Left renal cortex interstitium (tissue), 4 donors: Measurements from ENCODE around the gene TRPM3. TPM values are rescaled to one million over a fixed set of nuclear protein-coding genes. Genes with fewer than 3 reads are reported as not detected.

Source experiments
- DNase-seq, 4 donors: peaks; one replicate each; pipeline ENCODE4 v3.0.0-alpha.2; 2013; ENCODE audit warnings: low read depth in 4 of 4, low spot score in 2 of 4, missing footprints in 1 of 4
- polyA plus RNA-seq, 4 donors: library from polyadenylated mRNA; unstranded; fragments of 120-200 nt; gene quantifications; one replicate each; pipeline ENCODE4 v1.2.1, GENCODE V29; 2013; ENCODE audit not compliant: insufficient read length in 4 of 4

TRPM3 gene
- polyA plus RNA-seq, 4 donors, result 12.1 to 17.6 (median 15.1) TPM

DNA sequence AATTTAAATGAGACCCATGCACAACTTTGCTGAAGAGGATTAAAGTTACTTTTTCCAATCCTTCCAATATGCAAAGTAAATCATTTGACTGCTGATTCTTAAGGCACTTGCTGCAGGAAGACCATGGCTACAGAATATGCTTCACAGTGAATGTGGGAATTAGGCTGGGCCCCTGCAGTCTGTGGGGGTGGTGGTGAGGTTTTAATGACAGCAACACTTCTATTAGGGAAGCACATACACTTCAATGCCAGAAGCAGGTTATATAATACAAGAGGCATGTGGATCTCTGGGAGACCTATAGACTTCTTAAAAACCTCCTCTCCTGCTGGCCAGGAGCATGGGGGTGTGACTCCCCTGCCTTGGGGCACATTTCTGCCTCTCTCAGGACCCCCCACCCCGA, 582.4 kb downstream of the TRPM3 start:
- DNase-seq, result no peak

DNA sequence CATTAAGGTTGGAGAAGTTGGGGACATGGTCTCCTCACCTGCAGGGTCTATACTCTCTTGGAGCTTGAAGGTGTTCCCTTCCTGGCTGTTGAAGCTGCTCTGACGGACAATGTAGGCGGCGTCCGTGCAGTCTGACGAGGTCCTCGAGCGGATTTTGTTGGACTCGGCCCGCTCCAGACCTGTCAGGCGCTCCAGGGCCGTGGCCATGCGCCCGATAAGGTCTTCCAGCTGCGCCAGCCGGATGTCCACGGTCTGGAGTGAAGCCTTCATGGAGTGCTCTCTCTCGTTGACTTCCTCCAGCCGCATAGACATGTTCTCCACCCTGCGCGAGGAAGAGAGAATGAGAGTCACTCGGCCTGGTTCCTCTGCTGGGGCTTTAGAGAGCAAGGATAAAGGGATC, 584.3 kb downstream of the TRPM3 start:
- DNase-seq, result no peak

DNA sequence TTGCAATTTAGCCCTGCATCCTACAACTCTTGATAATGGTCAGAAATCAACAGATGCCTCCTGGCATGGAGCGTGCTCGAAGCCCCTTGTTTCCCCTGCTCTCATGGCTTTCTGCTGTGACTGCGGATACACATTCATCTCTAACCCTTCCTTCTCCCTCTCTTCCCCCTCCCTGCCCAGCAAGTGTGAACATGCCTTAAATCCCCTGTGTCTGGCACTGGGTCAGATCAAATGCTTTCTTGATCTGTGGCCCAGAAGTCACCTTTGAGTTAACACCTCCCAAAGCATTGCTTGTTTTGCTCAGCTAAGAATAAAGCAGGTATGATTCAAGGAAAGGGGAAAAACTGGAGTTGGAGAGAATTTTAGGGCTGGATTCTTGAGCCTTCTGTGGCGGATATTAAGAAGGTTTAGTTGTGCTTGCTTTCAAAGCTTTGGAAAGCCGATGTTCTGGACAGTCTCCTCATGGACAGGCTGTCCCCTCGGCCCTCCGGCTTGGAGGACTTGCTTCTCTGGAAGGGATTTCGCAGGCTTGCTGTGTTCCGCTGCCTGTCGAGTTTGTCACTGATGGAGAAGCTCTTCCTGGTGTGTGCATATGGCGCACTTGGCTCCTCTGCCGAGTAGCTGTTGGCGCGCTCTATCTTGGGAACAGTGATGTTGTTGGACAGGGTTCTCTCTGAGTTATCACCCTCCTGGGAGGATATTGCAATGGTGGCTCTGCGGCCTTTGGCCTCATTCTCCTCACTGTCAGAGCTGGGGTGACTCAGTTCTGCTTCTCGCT, 585.7 kb downstream of the TRPM3 start:
- no peak for DNase-seq

DNA sequence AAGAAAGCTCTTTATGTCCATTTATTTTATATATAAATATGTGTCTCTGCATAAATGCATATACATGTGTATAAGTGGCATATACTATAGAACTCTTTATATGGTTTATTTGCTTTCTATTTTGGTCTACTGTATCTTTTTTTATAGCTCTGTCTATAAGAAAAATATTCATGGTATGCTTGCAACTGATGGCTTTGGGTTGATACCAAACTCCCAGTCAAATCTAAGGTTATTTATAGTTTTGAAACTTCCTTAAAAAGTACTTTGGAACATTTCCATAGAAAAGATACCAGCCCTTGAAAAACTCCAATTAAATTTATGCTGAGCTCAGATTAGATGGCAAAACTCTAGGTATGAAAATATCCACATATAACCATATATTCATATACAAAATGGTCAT, 587.0 kb downstream of the TRPM3 start:
- DNase-seq, result no peak

DNA sequence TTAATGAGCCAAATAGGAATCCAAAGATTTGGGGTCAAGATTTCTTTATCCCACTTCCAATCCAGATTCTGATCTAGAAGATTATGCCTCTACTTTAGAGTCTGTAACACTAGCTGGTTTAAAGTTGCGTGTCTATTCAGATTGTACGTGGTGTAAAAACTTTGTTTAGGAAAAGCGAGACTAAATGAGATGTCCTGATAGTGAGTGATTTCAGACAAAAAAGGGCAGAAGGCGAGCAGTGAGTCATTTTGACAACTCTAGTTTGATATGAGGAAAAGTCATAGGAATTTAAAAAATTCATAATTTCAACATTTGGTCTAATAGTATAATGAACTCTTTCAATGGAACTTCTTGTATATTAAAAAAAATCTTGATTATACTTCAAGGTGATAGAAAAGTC, 587.4 kb downstream of the TRPM3 start:
- no peak for DNase-seq

DNA sequence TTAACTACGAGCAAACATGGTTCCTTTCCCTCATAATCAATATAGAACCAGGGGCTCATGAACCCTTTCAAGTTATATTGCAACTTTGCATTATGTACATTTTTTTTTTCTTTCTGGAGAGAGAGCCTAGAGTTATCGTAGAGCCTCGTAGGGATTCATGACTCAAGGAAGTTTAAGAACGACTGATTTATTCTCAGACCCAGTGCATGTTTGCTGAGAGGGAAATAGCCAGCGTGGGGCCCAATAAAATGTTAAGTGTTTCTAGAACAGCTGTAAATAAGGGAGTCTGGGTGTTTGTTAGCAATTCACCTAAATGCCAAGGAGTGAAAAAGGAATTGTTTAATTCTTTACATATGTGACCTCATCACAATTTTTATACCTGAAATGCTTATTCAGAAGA, 587.9 kb downstream of the TRPM3 start:
- no peak for DNase-seq

DNA sequence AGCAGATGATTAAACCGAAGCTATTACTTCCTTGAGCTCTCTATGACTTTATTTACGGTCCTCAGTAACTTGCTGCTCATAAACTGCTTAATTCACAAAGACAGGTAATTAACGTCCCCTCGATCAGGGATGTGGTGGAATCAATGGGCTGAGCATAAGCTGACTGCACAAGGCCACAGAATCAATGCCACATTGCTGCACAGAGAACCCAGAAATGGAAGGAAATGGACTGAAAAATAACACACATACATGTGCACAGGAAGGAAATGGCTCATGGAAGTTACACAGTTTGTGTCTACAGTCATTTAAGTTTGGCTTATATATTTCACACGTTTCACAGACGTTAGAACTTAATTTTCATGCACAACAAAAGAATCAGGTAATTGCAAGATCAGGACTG, 588.7 kb downstream of the TRPM3 start:
- no peak for DNase-seq

DNA sequence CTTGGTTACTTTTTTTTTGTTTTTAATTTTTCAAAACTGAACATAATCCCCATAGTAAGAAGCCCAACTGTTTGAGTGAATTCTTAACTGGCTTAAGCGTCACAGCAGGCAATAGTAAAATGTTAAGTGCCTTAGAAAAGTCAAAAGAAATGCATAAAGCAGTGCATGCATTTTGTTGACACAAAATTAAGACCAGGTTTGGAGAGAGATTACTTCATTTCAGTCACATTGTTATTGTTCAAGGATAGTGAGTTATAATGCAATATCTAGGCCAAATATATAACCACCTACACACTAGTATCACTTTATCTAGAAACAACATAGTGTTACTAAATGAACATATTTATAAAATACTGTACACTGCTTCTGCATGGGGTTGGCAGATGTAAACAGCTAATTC, 590.1 kb downstream of the TRPM3 start:
- DNase-seq, result no peak

DNA sequence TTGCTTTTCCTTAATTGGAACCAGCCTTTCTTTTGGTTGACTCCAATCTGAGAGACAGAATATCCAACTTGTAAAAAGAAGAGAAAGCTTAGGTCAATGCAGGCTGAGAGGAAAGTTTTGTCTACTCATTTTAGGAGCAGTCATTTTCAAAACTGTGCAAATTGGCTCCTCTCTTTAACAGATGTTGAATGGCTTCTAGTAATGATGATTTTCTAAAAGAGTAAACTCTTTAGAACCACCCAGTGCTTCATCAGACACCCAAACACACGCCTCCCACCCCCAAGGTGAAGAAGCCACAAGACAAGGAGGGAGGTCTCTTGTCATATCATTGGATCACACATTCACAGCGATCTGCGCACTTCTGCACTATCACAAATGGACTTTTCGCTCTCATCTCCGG, 590.7 kb downstream of the TRPM3 start:
- DNase-seq, result no peak

DNA sequence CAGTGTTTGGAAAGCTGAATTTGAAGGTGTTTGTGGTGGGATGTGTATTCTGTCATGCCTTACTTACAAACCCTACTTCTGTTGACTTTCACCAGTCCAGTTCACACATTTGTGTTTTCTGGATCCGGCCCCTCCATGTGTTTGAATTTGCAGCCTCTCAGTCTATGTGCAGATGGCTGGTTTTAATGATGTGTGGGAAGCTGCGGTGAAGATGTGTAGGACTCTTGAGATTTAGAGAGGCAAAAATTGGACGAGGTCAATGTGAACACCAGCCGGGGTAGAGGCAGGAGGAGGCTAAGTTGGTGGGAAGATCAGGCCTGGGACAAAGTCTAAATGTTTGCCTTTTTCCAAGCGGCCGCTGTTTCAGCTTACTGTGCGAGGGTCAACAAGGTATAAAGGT, 591.6 kb downstream of the TRPM3 start:
- DNase-seq, result no peak

DNA sequence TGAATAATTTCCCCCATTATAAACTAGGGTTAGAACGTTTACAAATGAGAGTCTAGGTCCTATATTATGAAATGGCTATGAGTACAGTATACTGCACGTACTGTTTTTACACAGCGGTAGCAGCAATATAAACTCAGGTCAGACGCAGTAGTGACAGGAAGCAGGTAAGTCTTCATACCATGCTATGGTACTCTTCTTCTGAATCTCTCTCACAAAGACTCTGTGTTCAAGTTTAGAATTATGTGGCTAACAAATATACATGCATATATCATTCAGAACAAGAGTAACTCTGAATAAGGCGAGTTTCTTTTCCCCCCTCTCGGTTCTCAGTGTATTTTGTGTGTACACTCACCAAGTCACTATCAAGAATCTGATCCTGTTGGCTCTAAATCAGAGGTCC, 592.0 kb downstream of the TRPM3 start:
- no peak for DNase-seq

DNA sequence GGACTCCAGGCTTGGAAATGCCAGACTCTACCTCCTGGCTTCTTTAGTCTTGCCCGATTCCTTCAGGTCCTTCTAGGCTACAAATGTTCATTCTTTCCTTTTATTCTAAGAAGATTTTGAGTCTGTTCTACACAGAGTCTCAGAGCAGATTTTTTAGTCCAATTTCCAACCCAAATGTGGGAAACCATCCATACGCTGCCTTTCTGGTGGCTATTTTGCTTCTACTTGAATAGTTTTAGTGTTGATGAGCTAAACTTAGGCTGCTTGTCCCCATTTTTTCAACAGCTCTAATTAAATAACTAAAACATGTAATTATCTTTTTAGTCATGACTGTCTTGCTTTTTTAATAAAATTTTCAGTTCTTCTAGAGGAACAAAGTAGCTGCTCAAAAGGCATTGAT, 594.5 kb downstream of the TRPM3 start:
- no peak for DNase-seq

DNA sequence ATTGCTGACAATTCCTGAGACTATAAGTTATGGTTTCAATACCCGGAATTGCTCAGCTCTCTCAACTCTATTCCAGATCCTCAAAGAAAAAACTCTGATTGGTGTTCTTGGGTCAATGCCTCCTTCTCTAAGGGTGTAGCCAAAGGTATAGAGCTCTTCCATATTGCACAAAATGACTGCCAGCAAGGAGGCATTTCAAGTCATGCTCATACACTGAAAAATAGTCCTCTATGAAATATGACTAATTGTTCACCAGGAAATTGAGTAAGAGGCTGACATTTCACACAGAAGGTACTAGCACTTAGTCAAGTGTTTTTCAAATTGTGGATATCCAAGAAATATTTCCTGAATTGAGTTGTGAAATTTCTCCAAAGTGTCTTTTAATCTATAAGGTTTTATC, 595.9 kb downstream of the TRPM3 start:
- no peak for DNase-seq

DNA sequence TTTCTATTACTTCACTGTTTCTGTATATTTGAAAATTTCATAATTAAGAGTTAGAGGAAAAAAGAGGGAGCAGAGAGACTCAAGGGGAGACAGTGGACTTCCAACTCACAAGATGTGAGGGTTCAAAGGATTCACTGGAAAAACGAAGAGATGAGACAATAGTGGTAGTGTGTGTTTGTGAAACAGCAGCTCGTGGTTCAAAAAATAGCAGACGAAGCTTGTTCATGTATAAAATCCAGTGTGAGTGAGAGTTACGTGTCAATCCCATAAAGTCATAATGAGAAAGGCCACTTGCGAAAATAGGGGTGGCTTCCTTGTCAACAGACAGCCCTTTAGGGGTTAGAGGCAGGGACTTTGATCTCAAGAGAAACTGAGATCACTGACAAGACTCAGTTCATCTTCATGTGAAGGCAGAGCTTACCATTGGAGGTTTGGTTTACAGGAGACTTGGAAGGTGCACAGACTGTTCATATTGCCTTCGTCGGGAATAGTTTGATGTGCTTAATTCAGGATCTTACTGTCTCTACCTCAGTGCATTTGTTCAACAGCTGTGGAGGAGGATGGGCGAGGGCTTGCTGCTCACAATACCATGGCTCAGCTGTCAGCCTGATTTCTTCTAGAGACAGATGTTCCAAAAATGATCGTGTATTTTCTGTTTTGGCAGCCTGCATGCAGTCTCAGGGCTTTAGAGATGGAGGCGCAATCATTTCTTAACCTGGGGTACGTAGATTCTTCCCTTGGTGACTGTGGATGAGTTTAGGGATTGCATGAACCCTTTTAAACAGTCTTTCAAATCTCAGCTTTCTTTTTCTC, 601.3 kb downstream of the TRPM3 start:
- no peak for DNase-seq

DNA sequence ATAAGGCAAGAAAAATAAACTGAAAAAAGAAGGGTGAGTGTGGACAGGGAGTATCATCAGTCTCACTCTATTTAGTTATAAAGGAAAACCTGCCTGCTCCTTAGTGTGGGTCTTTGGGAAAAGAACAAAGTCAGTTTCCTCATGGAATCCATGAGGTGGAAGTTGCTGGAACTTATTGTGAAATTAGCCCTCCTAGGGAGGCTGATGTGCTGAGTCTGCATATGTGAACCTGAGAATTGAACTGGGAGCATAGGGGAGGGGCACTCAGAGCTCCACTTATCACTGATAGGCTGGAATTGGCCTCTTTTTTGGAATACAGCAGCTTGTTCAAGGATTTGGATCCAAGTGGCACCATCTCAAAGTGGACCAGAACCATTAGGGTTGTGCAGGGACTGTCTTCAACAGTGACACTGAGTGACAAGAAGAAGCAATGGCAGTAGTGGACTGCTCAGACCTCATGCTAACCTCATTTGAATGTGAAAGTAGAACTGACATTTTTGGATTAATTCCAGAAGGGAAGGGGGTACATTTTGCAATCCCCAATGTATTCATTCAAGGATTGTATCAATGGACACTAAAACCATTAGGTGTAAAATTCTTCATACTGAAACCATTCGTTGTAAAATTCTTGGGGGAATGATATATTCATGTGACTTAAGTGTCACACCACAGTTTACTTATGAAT, 603.4 kb downstream of the TRPM3 start:
- DNase-seq, result no peak

DNA sequence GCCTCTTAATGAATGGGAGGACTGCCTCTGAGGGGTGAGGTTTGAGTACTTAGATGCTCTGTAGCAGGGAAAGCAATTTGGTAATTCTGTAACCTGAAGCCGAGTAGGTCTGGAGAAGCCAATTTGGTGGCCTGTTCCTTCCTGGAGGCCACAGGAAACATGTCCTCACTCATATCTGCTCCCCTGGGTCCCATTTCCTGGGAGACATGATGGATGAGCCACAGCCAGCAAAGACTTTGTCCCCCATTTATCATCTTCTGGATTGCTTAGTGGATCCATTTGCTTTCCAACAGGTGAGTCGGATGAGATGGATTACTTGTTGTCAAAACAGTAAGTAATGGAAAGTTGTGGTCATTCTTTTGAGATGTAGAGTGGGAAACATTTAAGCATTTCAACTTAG, 607.1 kb downstream of the TRPM3 start:
- DNase-seq, result no peak

DNA sequence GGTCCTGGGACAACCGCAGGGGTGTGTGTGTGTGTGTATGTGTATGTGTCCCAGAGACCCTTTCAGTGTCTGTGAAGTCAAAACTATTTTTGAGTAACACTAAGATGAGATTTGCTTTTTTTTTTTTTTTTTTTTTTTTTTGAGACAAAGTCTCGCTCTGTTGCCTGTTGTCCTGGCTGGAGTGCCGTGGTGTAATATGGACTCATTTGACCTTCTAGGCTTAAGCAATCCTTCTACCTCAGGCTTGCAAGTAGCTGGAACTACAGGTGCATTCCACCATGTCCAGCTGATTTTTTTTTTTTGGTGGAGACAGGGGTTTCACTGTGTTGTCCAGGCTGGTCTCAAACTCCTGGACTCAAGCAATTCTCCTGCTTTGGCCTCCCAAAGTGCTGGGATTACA, 609.6 kb downstream of the TRPM3 start:
- no peak for DNase-seq

DNA sequence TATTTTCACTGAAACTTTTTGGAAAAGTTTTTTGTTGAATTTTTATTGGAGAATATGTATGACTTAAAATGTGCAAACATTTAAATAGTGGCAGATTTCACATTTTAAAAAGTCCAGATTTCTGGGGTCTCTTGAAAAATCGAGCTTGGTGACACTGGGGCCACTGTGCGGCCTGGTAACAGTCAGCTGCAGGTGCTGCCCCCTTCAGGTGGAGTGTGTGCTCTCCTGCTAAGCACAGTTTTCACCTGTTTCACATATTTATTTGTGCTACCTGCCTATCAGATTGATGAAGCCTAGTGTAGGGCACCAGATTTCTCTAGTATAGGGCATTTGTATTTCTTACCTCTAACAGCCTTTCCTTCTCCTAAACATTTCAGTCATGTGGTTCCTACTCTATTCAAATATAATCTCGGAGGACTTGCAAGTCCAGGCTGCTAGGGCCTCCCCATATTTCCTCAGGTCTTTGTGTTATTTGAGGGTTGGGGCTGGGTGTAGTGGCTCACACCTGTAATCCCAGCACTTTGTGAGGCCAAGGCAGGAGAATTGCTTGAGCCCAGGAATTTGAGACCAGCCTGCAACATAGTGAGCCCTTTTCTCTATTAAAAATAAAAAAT, 611.2 kb downstream of the TRPM3 start:
- DNase-seq, result no peak

DNA sequence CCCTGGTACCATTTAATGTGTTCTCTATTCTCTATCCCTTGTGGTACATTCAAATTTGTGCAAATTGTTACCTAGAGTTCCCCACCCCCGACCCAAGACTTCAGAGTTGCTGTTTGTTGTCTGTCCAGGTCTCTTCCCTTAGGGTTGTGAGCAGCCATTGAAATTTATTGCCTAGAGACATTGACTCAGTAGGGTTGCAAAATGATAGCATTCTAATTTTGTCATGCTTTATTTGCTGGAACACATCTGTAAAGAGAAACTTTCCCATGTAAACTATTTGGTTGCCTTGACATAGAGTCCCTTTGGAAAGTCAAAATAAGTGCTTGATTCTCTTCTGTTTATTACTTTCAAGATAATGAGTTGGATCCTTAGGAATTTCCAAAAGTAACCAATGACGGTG, 615.3 kb downstream of the TRPM3 start:
- no peak for DNase-seq

DNA sequence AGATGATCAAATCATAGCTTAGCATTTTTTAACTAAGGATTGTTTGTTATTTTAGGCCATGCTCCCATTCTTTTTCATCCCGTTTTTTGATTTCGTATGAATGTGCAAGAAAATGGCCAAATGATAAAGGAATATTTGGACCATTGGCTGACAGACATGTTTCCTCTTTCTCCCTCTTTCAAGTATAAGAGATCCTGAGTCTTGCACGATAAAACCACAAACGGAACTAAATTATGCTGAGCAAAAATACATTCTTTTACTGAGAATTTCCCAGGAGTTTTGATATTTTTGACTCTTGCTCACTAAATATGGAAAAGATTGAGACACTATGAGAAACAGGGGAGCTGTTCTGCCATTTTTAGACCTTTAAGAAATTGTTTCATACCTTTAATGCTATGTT, 616.6 kb downstream of the TRPM3 start:
- DNase-seq, result no peak

DNA sequence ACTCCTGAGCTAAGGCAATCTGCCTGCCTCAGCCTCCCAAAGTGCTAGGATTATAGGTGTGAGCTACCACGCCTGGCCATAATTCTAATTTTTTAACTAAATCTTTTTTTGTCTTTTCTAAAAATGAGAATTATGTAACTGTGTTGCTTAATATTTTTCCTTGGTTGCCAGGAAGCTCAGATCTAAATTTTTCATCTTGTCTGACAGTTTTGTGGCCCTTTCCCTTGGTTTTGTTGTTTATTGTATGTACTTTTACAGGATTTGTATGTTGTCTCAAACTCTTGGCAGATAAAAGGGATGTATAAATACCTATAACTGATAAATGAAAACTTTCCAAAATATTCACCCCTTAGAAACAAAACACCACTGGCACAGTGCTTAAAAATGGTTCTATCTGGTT, 618.7 kb downstream of the TRPM3 start:
- DNase-seq, result no peak
